ENCODE measurements around the gene NFIA. TPM values are rescaled to one million over a fixed set of nuclear protein-coding genes. Genes with fewer than 3 reads are reported as not detected.
A peak's percentile ranks its signal among the peaks of the same experiment; 100 is the strongest.

The NFIA gene
- total and polyA plus RNA-seq, 9 of the 15 experiments (the other 6 are each of a cell fraction or from before 2014, with no cell fraction given), result 5.3 to 24.9 (median 9.8) TPM

- H3K79me2 ChIP-seq (ENCODE audit: control insufficient read depth, insufficient read depth, low read length), result peaks cover 100% of the 10 kb centered on the region
- no peak overlapping the region for H3K4me2 ChIP-seq (ENCODE audit: insufficient read depth, low read length)
- POLR2A ChIA-PET, result interaction anchor here (1.3 kb wide), 1 partner anchor 13 kb away, joined by 5 read pairs; no protein-coding TSS in a partner anchor
- no peaks in the 10 kb centered on the region for H3K9me3 ChIP-seq (replicated peaks; ENCODE audit: control insufficient read depth, insufficient read depth, low read depth, low read length)
- no peak for FAIRE-seq
- no peaks in the 10 kb centered on the region for H3K9me1 ChIP-seq (ENCODE audit: control insufficient read depth, insufficient read depth, low read length)
- peaks cover 56% of the 10 kb centered on the region for H3K36me3 ChIP-seq (ENCODE audit: control insufficient read depth, insufficient read depth, low read length)
- H3K4me1 ChIP-seq (replicated peaks in 1 of 2; ENCODE audit: control insufficient read depth in 2 of 2, insufficient read depth in 2 of 2, low read length in 2 of 2), result no peaks in the 10 kb centered on the region; a peak in 2 of 5 replicates
- BruUV-seq (replicated peaks), result no TSS peak
- DNase-seq (ENCODE audit: extremely low read depth in 1 of 4, low spot score in 3 of 4), result no peak
- no peak overlapping the region for H3K9ac ChIP-seq (ENCODE audit: insufficient read depth in 1 of 2, low read depth in 2 of 2, low read length in 2 of 2)
- H3K27me3 ChIP-seq (ENCODE audit: control insufficient read depth in 2 of 2, insufficient read depth in 2 of 2, low read length in 2 of 2), result no peaks in the 10 kb centered on the region
- ATAC-seq, result no peak
- H3K4me3 ChIP-seq, result no peak overlapping the region
- H3K27ac ChIP-seq (ENCODE audit: extremely low read depth, low read depth, low read length), result no peak overlapping the region
- peaks cover 6% of the 10 kb centered on the region; the same call in 1 of the 2 replicates for H4K20me1 ChIP-seq (replicated peaks; ENCODE audit: control insufficient read depth, insufficient read depth, low read length)
- in situ Hi-C loops (cut with MboI), result no loop called here
- H2AFZ ChIP-seq (ENCODE audit: low read depth, low read length), result no peak overlapping the region
- 86% methylated on average over 9 of the region's 9 CpGs for WGBS (ENCODE audit: insufficient coverage, low coverage, missing lambda C conversion rate)
- intact Hi-C loops (cut with micrococcal nuclease), result loop anchor here (10.0 kb wide), 1 partner anchor 764 kb away; no protein-coding TSS in a partner anchor
- TF ChIP-seq RBM17 (IDR thresholded peaks at IDR 0.05; ENCODE audit: borderline replicate concordance, low read depth, low read length) (0 out of 2 replicates have a peak, but pooled peaks have one; percentile 2), ZNF780A (CRISPR knock-in tag; IDR thresholded peaks at IDR 0.05) (no peak)
- CTCF ChIA-PET (ENCODE audit: low intra/inter-chr PET ratio), result no interaction called here
Measured at GRCh38 chr1:61090546-61091202, 8.3 kb downstream of the NFIA start.

- peaks cover 99% of the 10 kb centered on the region for H3K79me2 ChIP-seq (ENCODE audit: control insufficient read depth, insufficient read depth, low read length)
- H3K9me1 ChIP-seq (ENCODE audit: control insufficient read depth, insufficient read depth, low read length), result no peaks in the 10 kb centered on the region
- no peak; the same call in 2 of the 3 replicates for ATAC-seq
- peak in 1 of 4 experiments; percentile 47 for DNase-seq (ENCODE audit: extremely low read depth in 1 of 4, low spot score in 3 of 4)
- H3K27me3 ChIP-seq (ENCODE audit: control insufficient read depth in 2 of 2, insufficient read depth in 2 of 2, low read length in 2 of 2), result no peaks in the 10 kb centered on the region
- BruUV-seq (replicated peaks), result no TSS peak
- H3K4me3 ChIP-seq, result no peak overlapping the region
- H3K27ac ChIP-seq (ENCODE audit: extremely low read depth, low read depth, low read length), result no peak overlapping the region
- in situ Hi-C loops (cut with MboI) (no loop called here), intact Hi-C loops (cut with micrococcal nuclease) (loop anchor here (10.0 kb wide), 1 partner anchor 763 kb away; no protein-coding TSS in a partner anchor)
- H3K4me1 ChIP-seq (replicated peaks in 1 of 2; ENCODE audit: control insufficient read depth in 2 of 2, insufficient read depth in 2 of 2, low read length in 2 of 2), result no peaks in the 10 kb centered on the region; a peak in 2 of 5 replicates
- H4K20me1 ChIP-seq (replicated peaks; ENCODE audit: control insufficient read depth, insufficient read depth, low read length), result peaks cover 6% of the 10 kb centered on the region; the same call in 1 of the 2 replicates
- H3K4me2 ChIP-seq (ENCODE audit: insufficient read depth, low read length), result no peak overlapping the region
- H3K36me3 ChIP-seq (ENCODE audit: control insufficient read depth, insufficient read depth, low read length), result peaks cover 56% of the 10 kb centered on the region
- ChIA-PET CTCF (ENCODE audit: low intra/inter-chr PET ratio) (no interaction called here), POLR2A (interaction anchor here (1.2 to 1.3 kb wide), 2 partner anchors 14 to 19 kb away, joined by 4 to 5 read pairs; no protein-coding TSS in a partner anchor)
- H3K9ac ChIP-seq (ENCODE audit: insufficient read depth in 1 of 2, low read depth in 2 of 2, low read length in 2 of 2), result no peak overlapping the region
- H3K9me3 ChIP-seq (replicated peaks; ENCODE audit: control insufficient read depth, insufficient read depth, low read depth, low read length), result no peaks in the 10 kb centered on the region
- no peak overlapping the region for H2AFZ ChIP-seq (ENCODE audit: low read depth, low read length)
- FAIRE-seq, result no peak
- WGBS (ENCODE audit: insufficient coverage, low coverage, missing lambda C conversion rate), result 8% methylated on average over 3 of the region's 3 CpGs
- TF ChIP-seq KDM1A (IDR thresholded peaks at IDR 0.05) (peak; percentile 95 to 97), STAT5A (IDR thresholded peaks at IDR 0.05; ENCODE audit: borderline replicate concordance, low read length) (peak; percentile 51; the same call in 1 of the 2 replicates), ESRRA (IDR thresholded peaks at IDR 0.05; ENCODE audit: borderline replicate concordance, low read depth) (peak; percentile 90), CXXC5 (CRISPR knock-in tag; IDR thresholded peaks at IDR 0.05) (peak; percentile 42; the same call in 1 of the 2 replicates), EGR1 (conservative IDR thresholded peaks at IDR 0.05) (no peak), TEAD4 (IDR thresholded peaks at IDR 0.05; ENCODE audit: low read length) (peak; percentile 87), TEAD4 (CRISPR knock-in tag; IDR thresholded peaks at IDR 0.05; ENCODE audit: borderline replicate concordance) (no peak), BMI1 (IDR thresholded peaks at IDR 0.05; ENCODE audit: low read length) (no peak)
- TF ChIP-seq, protein P1, sequence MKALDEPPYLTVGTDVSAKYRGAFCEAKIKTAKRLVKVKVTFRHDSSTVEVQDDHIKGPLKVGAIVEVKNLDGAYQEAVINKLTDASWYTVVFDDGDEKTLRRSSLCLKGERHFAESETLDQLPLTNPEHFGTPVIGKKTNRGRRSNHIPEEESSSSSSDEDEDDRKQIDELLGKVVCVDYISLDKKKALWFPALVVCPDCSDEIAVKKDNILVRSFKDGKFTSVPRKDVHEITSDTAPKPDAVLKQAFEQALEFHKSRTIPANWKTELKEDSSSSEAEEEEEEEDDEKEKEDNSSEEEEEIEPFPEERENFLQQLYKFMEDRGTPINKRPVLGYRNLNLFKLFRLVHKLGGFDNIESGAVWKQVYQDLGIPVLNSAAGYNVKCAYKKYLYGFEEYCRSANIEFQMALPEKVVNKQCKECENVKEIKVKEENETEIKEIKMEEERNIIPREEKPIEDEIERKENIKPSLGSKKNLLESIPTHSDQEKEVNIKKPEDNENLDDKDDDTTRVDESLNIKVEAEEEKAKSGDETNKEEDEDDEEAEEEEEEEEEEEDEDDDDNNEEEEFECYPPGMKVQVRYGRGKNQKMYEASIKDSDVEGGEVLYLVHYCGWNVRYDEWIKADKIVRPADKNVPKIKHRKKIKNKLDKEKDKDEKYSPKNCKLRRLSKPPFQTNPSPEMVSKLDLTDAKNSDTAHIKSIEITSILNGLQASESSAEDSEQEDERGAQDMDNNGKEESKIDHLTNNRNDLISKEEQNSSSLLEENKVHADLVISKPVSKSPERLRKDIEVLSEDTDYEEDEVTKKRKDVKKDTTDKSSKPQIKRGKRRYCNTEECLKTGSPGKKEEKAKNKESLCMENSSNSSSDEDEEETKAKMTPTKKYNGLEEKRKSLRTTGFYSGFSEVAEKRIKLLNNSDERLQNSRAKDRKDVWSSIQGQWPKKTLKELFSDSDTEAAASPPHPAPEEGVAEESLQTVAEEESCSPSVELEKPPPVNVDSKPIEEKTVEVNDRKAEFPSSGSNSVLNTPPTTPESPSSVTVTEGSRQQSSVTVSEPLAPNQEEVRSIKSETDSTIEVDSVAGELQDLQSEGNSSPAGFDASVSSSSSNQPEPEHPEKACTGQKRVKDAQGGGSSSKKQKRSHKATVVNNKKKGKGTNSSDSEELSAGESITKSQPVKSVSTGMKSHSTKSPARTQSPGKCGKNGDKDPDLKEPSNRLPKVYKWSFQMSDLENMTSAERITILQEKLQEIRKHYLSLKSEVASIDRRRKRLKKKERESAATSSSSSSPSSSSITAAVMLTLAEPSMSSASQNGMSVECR (CRISPR knock-in tag; IDR thresholded peaks at IDR 0.05), result no peak
Measured at GRCh38 chr1:61091455-61091854, 9.1 kb downstream of the NFIA start.
